NCI-H2029 (cell line): ENCODE measurements around the gene MUC4.
"Not testable (repeated sequence)": the region's sequence is repeated elsewhere in the genome, so short reads cannot be mapped to it uniquely, and the experiment has no call there.

Source experiments
- DNase-seq: peaks from one replicate; lab custom pipeline; 2025; lab: John Stamatoyannopoulos, UW

The MUC4 gene

GRCh38 chr3:195809796-195810454 is 1.8 kb downstream of the MUC4 start:
- DNase-seq, result no peak

- peak; percentile 58 for DNase-seq
Measured at GRCh38 chr3:195809291-195809785, 2.4 kb downstream of the MUC4 start.

DNA sequence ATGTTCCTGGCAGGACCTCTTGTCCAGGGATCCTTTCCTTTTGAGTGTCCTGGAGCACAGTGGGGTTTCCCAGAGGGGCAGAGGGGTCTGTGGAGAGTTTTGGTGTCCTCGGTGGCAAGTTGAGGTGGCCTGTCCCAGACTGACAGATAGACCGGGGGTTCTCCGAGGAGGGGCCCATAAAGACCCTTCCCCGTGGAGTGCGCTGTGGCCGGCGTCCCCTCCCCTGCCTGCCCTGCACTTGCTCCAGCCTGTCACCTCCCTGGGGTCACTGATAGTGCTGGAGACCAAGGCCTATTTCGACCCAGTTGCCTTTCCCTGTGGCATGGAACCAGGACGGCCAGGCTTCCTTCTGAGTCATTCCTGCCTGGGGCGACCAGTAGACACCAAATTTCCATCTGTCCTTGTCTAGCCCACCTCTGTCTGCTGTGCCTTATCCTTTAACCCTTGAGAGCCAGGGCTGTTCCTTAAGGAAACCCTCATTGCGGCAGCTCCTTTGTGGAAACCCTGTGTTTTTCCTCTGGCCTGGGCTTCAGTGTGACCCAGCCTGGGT is 2.9 kb downstream of the MUC4 start:
- no peak for DNase-seq

DNA sequence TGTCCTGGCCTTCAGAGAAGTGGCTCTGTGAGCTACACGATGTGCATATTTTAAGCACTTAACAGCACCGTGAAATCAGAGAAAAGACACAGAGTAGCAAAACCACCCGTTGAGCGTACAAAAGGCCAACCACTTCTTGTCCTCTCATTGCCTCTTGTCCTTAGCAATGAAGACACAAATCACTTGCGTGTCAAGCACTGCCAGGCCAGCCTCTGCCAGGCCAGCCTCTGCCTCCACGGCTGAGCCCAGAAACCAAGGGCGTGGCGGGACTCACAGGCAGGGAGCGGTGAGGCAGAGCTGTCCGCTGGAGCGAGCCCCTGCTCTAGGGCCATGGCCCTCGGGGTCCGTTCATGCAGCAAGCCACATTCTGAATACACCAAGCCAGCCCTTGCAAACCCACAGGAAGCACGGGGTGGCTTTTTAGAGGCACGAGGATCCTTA is 4.0 kb downstream of the MUC4 start:
- peak; percentile 39 for DNase-seq

- DNase-seq, result no peak
Measured at GRCh38 chr3:195806916-195807231, 4.9 kb downstream of the MUC4 start.

DNA sequence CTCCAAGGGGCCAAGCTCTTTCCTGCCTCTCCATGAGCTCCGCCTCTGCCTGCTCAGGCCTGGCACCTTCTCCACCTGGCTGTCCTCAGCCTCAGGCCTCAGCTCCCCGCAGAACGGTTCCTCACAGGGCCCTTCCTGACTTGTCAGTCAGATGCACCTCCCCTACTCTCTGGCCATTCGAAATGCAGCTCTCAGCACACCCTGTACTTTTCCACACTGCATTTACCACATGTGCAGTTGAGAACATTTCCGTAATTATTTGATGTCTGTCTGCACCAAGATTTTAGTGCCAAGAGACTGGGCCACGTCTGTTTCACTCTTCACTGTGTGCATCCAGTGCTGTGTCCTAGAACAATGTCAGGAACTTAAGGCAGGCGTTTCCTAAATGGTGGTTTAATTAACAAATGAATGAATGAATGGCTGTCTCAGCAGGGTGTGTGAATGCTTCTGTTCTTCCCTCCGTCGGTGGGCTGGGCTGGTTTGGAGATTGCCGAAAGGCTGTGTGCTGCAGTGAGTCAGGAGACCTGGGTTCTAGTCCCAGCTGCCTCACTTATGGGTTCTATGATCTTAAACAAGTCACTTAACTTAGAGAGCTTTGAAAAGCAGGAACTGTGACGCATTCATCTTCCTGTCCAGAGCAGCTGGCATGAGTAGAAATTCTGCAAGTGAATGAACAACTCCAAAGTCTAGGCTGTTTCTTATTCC is 5.4 kb downstream of the MUC4 start:
- no peak for DNase-seq

- not testable (repeated sequence) for DNase-seq
Measured at GRCh38 chr3:195805588-195805987, 6.1 kb downstream of the MUC4 start.

GRCh38 chr3:195805181-195805580 is 6.5 kb downstream of the MUC4 start:
- DNase-seq, result no peak

DNA sequence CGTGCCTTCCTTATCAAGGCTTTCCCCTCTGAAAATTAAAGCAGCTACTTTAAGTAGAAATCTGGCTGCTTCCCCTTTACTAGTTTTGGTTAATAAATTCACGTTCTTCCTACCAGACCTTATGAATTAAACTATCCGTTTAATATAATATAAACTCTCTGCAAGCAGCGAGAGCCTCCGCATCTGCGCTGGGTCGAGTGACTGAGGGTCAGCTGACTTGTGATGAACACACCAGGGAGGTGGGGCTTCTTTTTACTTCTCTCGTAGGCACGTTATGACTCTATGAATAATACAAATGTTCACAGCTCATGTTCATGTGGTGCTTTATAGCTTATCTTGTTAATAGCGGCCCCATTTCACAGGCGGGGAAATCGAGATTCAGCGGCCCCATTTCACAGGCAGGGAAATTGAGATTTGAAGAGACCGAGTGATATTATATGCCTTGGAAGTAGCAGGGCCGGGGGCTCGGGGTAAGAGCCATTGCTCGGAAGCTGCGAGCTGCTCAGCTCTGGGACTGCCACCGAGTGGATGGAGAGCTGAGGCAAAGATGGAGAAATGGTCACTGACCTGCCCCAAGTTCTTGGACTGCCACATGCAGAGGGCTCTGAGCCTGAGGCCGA is 8.3 kb downstream of the MUC4 start:
- DNase-seq, result no peak

- no peak for DNase-seq
Measured at GRCh38 chr3:195802795-195803194, 8.9 kb downstream of the MUC4 start.

GRCh38 chr3:195802261-195802701 is 9.4 kb downstream of the MUC4 start:
- DNase-seq, result no peak

DNA sequence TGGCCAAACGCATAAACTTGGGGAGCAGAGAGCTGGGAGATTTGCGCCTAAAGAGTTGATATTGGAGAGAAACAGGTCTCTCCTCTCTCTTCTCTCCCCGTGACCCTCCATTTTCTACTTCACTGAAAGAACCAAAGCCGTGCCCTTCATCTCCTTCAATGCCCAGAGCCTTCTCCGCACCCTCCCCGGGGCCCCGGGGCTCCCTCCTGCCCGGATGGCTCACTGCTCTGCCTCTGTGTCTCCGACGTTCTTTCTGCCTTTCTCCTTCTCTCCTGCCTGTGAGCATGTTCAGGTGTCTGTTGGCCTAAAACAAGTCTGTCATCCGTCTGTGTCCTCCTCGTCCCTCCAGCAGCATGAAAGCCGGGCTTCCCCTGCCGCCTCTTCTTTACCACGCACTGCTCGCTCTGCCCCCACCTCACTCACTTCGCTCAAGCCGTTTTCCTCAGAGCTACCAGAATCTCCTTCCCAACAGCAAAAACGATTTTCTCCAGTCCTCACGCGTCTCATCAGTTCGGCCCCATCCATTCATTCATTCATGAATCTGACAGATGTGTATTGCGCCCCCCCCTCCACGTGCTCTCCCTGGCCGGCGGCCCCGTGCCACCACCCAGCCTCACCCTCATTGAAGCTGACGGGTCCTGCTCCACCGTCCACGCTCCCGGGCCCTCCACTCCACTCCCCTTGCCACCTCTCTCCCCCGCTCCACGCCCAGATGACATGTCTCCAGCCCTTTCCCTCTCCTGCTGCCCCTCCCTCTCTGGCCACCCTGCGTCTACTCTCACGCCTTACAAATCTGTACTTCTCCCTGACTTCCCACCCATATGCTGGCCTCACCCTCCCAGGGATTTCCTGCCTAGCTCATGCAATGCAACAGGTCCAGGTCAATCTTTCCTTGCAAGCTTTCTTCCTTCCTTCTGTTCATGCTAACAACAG is 10.2 kb downstream of the MUC4 start:
- no peak for DNase-seq

DNA sequence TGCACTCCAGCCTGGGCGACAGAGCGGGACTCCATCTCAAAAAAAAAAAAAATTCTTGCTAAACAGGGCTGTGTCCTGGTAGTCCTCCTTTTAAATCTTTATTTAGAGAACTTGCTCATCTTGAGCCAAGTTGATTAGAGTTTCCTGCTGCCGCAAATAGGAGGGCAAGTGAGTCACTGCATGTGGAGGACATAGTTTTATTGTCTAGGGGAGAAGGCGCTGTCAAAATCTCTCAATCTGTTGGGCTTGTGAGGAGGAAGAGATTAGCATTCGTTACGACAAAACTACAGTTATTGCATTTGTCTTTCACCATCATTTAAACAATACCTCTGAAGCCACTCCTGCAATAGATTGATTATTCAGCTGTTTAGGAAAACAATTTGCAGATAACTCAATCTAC is 11.5 kb downstream of the MUC4 start:
- DNase-seq, result no peak

- no peak for DNase-seq
Measured at GRCh38 chr3:195796795-195797194, 14.9 kb downstream of the MUC4 start.

DNA sequence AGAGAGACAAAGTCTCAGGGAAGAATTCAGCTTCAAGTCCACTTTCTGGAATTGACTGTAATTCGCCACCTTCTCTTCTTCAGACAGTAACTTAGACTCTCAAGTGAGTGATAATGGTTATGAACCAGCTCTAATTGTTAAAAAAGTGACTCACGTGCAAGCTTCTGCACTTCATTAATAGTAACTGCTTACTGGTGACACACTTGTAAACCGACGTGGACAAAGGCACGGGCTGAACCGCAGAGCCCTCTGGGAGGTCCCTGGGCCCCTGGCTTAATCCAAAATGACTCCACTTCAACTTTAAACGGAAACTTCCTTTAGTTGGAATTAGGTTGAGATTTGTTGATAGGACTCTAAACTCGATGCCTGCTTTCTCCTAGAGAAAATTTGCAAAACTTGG is 17.0 kb downstream of the MUC4 start:
- no peak for DNase-seq

DNA sequence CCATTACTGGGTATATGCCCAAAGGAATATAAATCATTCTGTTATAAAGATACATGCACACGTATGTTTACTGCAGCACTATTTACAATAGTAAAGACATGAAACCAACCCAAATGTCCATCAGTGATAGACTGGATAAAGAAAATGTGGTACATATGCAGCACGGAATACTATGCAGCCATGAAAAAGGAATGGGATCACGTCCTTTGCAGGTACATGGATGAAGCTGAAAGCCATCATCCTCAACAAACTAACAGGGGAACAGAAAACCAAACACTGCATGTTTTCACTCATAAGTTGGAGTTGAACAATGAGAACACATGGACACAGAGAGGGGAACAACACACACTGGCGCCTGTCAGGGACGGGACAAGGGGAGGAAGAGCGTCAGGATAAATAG is 19.1 kb downstream of the MUC4 start:
- DNase-seq, result not testable (repeated sequence)

- DNase-seq, result no peak
Measured at GRCh38 chr3:195790901-195791300, 20.8 kb downstream of the MUC4 start.

GRCh38 chr3:195788711-195789581 is 22.8 kb downstream of the MUC4 start:
- DNase-seq, result no peak

- not testable (repeated sequence) for DNase-seq
Measured at GRCh38 chr3:195785781-195786405, 25.8 kb downstream of the MUC4 start.

GRCh38 chr3:195784031-195784430 is 27.7 kb downstream of the MUC4 start:
- DNase-seq, result not testable (repeated sequence)
